OCI-M1 (cell line): Measurements from ENCODE around the gene MGAT5B.
"Not testable (repeated sequence)": the region's sequence is repeated elsewhere in the genome, so short reads cannot be mapped to it uniquely, and the experiment has no call there.

Experiments used
- DNase-seq: peaks from one replicate; lab custom pipeline; 2025; lab: John Stamatoyannopoulos, UW

MGAT5B gene

GRCh38 chr17:76978050-76978449 lies 109.8 kb downstream of the MGAT5B start:
- DNase-seq, result not testable (repeated sequence)

- DNase-seq, result no peak
These were observed 113.5 kb downstream of the MGAT5B start for GRCh38 chr17:76981545-76982295.

GRCh38 chr17:76982408-76983074 lies 114.3 kb downstream of the MGAT5B start:
- DNase-seq, result no peak

GRCh38 chr17:76983075-76983775 lies 115.0 kb downstream of the MGAT5B start:
- no peak for DNase-seq

- DNase-seq, result no peak
These were observed 118.2 kb downstream of the MGAT5B start for GRCh38 chr17:76986365-76986764.

DNA sequence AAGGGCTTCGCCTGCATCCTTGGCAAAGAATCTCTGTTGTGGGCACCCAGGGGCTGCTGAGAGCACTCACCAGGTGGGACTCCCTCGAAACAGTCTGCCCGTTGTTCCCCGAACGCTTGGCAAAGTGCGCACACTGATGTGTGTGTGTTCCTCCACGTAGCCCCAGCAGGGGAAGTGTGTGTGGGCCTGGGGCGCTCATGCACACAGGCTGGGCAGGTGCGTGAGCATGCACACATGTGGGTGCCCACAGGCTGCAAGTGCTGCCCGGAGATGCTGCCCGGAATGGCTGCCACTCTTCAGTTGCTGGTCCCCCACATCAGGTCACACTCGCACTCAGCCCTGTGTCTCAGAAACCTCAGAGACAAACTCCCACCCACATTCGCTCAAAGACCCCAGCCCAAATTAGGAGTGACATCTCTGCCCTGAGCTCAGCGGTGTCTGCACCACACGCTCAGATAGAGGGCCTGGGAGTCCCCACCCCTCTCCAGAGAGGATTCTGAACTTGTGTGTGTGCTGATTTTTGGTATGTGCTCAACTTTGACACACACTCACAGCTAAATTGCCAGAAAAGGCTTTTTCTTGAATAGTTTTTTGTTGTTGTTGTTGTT lies 119.4 kb downstream of the MGAT5B start:
- DNase-seq, result no peak

DNA sequence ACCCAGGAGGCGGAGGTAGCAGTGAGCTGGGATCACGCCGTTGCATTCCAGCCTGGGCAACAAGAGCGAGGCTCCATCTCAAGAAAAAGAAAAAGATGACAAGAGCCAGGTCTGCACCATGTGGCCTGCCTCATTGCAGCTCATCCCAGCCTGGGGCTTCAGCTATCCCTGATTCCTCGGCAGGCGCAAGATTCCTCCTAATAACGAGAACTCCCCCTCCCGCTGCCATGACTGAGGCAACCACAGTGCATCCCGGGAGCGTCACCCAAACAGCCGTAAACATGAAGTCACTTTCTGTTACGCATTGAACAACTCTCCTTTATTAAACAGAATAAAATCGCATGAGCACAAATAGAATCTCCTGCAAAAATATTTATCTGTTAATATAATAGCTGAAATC lies 120.6 kb downstream of the MGAT5B start:
- DNase-seq, result no peak

GRCh38 chr17:76989519-76989918 lies 121.3 kb downstream of the MGAT5B start:
- DNase-seq, result no peak

DNA sequence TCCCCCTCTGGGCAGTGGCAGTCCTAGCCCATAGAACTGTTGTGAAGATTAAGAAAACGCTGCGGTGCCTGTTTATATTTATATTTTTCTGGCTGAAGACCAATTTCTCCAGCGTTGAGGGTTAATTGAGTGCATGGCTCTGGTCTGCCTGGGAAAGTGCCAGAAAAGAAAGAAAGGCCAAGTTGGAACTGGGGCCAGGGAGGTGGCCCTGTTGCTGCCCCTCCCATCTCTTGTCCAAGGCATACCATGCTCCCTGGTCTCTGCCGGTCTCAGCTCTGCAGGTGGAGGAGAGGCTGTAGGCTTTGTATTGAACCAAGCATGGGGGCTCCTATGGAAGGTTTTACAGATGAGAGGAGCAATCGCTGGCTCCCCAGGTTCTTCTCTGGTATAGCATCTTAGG lies 124.7 kb downstream of the MGAT5B start:
- DNase-seq, result no peak

- DNase-seq, result no peak
These were observed 125.4 kb downstream of the MGAT5B start for GRCh38 chr17:76993651-76994050.

DNA sequence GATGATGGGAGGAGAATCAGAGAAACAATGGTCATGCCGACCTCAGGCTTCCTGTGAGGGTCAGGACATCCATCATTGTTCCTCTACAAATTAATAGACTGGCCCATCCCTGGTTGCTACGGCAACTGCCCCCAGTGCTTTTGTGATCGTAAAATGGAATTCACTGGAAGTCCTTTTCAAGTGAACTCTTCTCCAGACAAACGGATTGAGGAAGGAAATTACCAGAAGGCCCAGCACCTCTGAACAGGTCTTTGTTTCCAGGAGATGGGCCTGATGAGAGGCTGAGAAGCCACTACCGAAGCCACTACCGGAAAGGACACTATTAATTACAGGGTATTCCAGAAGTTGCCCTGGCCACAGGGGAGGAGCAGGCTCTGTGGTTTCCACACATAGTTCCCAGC lies 126.0 kb downstream of the MGAT5B start:
- DNase-seq, result no peak

DNA sequence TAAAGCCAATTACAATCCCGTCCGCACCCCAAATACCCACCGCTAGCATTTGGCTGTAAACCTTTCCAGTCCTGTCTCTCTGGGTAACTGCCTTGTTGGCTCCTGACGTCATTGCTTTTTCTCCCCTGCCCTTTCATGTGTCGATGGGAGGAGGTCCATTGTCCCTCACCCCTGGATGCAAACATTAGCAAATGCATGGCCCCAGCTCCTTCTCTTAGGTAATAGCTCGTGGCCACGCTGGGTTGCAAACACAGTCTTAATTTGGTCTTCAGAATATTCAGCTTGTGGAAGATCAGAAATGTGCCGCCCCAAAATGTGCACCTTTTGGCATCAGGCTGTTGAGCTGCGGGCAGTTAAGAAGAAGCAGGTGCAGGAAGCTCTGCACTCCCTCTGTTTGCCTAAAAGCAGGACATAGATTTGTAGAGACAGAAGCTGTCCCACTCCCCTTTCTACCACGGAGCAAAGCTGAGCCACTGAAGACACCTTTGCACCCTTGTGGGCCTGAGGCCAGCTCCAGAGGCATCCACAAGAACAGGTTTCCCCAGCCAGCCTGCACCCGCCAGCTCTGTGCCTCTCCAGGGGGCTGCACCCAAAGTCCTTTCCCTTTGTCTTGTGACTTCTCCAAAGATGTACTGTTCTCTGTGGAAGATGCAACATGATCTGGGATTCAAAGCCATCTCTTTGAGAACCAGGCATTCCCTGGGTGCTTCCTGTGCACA lies 127.3 kb downstream of the MGAT5B start:
- DNase-seq, result no peak

DNA sequence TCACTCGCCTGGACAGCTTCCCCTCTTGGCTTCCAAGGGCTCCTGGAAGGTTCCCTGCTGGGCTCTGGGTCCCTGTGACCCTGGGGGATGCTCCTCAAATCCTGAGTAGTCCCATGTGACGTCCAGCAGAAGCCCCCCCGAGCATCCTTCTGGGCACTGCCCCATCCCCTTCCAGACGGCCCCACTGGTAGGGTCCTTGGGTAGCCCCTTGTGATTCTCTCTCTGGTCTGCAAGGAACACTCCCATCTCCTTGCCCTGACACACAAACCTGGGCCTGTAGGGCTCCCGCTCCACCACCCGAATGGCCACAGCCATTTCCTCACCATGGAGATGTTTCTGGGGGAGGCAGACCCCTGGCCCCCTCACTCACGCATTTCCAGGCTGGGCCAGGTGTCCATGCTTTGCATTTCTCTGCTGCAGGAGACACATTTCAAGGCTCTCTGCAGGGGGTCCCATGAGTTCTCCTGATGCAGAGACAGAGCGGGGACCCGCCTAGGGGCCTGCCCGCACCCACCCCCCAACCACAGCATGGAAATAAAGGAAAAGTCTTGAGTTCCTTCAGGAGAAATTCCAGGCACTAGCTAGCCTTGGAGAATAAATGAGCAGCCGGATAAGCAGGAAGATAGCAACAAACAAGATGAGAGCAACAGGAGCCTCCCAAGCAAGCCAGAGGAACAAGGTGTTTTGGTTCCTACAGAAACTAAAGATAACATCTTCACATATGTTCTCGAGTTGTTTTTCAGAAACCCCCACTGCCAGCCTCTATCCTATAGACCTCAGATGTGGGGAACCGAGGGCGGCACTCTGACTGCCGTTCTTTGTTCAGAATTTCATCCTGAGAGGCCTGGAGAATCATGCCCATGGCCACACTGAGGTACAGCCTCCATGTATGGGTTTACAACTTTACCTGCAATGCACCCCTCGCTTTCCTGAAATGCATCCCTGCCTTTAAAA lies 128.8 kb downstream of the MGAT5B start:
- DNase-seq, result no peak

DNA sequence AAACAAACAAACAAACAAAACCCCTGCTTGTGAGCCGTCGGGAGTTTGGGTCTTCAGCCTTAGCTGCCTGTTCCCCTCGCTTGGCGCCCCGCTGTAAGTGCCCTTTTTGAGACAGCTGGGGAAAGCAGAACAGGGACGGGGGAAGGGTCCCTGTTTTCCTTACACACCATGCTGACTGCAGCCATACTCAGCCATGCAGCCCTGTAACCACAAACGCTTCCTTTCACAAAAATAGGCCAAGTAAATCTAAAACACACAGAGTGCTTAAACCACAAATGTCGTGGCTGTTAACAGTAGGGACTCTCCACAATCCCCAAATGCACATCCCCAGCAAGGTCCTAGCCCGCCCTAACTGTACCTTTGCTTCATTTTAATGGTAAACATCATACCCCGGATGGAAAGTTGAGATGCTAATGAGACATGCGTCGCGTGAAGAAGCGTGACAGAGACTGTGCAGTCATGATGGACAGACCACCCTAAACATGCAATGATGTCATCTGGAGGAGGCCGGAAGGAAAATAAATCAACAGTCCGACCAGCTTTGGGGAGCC lies 129.9 kb downstream of the MGAT5B start:
- no peak for DNase-seq

DNA sequence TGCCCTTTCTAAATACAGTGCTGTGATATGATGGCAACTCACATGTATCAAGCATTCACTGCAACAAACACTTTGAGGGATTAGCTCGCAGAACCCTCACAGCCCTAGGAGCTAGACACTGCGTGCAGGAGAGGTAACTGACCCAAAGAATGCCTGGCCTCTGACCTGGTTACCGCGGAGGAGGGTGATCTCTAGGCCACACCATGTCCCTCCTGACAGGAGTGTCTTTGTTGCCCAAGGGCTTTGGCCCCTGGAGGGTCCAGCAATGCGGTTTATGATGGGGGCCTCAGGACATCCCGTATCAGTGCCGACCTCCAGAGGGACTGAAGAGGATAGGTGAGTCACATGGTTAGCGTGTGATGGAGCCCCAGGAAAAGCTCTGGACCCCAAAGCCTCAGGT lies 130.6 kb downstream of the MGAT5B start:
- no peak for DNase-seq
